ENCODE results near the gene GNG7.
"Not testable (repeated sequence)": the region's sequence is repeated elsewhere in the genome, so short reads cannot be mapped to it uniquely, and the experiment has no call there.

Gene GNG7

DNA sequence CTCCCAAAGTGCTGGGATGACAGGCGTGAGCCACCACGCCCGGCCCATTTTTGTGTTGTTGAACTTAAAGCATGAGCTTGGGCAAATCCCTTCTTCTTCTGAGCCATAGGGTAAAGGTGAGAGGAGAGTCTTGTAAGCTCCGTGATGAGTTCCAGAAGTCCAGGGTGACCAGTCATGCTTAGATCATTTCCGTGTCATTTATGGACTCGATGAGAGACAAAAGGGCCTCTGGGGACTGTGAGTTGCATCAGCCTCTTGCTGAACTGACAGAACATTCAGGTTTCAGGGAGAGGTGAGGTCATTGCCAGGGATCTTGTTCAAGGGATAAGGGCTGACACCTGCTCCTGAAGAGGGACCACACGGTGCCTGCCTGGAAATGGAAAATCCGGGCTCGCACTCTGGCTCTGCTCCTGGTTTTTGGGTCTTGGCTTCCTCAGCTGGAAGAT lies 173.0 kb downstream of the GNG7 start:
- DNase-seq: no peak

DNA sequence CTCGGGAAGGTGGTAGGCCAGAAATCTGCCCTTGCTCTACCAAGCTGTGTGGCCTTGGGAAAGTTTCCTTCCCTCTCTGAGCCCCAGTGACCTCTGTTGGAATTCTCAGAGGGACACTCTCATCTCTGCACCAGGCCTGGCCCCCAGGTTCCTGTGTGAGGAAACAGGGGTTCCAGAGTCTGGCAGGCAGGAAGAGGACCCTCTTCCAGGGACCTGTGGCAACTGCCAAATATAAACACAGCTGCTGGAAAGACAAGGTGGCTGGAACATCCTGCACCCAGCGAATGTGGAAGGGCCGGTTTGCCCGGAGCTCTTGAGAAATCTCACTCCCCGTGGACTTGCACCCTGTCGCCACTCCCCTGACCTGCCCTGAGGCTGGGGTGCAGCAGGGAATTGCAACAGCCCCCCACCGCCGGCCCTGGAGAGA lies 173.8 kb downstream of the GNG7 start:
- no peak for DNase-seq

DNA sequence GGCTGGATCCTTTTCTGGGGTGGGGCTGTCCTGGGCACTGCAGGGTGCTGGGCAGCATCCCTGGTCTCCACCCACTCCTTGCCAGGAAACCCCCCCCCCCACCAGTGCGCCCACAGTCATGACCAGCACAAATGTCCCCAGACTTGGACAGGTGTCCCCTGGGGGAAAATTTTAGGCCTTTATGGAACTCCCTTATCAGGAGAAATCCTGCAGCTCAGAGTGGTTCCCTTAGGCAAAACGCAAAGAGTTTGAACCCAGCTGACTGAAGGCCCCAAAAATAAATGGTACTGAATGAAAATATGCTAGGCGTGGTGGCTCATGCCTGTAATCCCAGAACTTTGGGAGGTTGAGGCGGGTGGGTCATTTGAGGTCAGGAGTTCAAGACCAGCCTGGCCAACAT lies 174.8 kb downstream of the GNG7 start:
- no peak for DNase-seq

DNA sequence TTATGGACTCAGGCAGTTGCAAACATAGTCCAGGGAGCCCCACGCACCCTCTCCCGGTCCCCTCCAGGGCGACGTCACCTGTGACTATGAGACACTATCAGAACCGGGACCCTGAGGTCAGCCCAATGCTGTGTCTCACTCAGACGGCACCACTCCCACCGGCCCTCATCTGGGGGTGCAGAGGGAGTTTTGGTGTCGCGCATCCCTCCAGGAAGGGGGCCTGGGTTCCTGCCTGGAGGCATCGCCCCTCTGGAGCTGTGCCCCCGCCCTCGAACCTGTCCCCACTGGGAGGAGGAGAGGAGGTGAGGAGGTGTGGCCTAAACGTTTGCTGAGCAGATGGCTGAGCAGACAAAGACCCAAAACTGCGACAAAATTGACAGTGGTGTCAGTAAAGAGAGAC lies 175.3 kb downstream of the GNG7 start:
- no peak for DNase-seq

DNA sequence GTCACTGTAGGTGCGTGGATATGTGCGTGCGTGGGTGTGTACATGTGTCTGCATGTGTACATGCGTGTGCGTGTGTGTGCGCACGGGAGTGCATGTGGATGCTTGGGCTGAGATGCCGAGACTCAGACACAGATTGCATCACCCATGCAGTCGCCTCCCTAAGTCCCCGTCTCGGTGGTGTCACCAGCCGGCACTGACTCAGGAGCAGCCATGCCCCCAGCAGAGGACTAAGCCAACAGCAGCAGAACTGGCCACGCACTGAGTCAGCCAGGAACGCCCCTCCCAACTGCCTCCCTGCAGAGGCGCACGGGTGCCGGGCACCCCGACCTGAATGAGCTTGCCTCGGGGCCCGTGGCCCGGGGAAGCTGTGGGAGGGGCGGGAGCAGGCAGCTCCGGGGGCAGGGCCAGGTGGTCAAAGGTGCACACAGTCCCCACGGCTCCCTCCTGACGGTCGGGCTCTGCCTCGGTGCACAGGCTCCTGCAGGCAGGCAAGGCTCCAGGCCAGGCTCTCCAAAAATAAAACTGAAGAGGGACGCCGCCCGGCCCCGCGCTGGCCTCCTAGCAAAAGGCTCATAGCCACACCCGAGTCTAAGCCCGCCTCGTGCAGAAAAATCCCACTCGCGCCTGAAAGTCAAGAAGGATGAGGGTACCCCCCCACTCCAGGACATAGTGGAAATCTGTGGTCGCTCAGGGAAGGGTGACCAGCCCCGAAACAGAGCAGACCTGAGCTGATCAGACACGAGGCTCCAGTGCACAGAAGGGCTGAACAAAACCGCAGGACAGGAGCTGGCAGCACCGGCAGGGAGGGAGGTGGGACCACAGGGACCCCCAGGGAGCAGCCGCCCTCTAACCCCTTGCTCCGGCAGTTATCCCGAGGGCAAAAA lies 177.4 kb downstream of the GNG7 start:
- DNase-seq: no peak

DNA sequence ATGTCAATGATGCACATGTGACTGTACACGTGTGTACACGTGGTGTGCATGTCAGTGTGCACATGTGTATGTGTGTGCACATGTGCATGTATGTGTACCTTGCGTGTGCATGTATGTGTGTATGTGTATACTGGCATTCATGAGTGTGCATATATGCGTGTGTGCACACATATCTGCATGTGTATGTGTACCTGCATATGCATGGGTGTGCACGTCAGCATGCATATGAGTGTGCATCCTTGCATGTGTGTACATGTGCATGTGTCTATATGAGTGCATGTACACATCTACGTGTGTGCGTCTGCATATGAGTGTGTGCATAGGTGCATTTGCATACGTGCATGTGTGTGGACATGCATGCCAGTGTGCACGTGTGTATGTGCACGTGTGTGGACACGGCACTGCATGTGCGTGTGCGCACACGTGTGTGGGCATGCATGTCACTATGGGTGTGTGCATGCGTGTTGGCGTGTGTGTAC lies 178.1 kb downstream of the GNG7 start:
- DNase-seq: no peak

DNA sequence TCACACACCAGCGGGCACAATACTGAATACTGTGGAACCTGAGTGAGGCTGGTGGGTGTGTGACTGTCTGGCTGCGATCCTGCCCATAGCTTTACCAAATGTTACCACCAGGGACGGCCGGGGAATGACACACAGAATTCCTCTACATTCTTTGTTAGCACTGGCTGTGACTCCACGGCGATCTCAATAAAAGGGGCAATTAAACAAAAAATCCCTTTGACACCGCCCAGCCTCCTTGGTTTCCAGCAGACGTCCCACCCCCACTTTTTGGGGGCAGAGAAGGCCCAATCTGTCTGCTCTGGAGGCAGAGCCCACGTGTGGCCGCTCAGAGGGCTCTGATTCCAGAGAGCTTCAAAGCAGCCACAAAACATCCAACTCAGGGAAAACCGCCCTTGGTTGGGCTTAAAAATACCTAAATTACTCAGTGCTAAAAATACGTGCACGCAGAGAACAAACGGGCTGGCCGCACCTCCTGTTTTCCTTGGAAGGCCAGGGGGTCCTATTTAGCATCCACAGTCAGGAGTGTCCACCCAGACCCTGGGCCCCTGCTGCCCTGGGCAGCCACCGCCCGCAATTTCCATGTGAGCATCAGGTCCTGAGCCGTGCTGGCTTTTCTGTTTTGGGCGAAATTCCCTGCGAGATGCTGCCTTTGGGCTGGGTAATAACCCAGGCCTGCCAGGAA lies 178.7 kb downstream of the GNG7 start:
- DNase-seq: no peak

DNA sequence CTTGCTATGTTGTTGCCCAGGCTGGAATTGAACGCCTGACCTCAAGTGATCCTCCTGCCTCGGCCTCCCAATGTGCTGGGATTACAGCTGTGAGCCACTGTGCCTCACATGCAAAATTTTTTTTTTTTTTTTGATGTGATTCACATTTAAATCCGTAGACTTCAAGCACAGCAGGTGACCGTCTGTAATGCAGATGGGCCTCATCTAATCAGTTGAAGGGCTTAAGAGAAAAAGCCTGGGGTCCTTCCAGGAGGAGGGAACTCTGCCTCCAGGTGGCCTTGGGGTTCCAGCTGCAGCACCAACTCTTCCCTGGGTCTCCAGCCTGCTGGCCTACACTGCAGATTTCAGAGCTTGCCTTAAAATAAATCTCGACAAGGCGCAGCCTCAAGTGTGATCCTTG lies 183.0 kb downstream of the GNG7 start:
- DNase-seq: no peak

DNA sequence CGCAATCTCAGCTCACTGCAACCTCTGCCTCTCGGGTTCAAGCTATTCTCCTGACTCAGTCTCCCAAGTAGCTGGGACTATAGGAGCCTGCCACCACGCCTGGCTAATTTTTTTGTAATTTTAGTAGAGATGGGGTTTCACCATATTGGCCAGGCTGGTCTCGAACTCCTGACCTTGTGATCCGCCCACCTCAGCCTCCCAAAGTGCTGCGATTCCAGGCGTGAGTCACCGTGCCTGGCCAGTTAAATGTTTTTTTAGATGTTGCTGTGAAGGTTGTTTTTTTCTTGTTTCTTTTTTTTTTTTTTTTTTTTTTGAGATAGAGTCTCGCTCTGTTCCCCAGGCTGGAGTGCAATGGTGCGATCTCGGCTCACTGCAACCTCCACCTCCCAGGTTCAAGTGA lies 183.6 kb downstream of the GNG7 start:
- not testable (repeated sequence) for DNase-seq

DNA sequence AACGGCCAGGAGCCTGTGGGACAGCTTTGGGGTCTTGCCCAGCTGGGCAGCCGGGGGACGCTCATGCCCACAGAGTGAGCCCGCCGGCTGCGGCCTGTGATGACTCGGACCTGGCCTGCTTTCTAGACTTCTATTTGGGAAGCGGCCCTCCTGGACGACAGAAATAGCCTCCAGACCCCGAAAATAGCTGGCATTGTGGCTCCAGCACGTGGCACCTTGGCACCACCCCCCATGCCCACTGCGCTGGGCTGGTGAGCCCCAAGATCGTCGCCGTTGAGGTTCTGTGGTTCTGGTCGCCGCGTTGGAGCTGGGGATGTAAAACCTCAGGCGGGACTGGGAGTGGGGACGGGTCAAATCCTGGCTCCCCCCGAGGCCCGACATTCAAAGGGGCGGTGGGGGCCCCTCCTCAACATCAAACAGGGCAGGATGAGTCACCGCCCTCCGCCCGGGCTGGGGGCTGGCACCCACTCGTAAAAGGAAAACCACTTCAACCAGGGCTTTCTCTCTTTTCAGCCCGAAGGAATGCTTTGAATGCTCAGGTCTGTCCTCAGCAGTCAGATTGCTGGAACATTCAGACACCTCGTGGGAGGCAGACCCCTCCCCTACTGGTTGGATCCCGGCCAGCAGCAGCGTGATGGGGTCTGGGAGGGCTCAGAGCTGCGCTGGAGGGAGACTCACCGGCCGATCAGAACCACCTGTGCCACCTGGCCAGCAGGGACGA lies 184.5 kb downstream of the GNG7 start:
- no peak for DNase-seq

DNA sequence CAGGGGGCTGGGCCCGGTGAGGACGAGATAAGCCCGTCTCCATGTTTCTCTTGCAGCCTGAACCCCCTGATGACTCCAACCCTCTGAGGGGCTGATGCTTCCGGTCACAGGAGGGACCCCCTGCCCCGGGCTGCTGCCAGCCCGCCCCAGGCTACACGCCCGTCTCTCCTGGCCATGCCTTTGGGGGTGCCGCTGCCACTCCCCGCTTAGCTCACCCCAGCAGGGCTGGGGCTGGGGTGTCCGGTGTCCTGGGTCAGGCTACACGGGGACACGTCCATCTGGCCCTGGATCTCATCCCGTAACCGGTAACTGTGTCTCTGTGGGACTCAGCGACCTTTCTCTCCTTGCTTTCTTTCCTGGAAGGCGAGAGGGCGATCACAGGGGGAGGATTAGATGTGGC lies 185.8 kb downstream of the GNG7 start:
- DNase-seq: no peak

DNA sequence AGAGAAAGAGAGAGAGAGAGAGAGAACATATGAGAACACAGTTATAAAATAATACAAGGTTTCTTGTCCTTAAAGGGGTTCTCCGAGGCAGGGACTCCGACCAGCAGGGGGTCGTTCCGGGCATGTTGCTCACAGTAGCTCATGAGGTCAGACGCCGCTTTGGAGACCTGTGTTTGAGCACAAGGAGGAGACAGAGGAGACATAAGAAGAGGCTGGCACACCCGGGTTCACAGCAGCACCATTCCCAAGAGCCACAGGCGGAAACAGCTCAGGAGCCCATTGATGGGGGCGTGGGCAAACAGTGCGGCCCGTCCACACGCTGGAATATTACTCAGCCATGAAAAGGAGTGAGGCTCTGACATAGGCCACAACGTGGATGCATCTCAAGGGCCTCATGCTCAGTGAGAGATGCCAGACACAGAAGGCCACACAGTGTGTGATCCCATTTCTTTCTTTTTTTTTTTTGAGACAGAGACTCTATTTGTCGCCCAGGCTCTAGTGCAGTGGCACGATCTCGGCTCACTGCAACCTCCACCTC lies 187.4 kb downstream of the GNG7 start:
- no peak for DNase-seq

DNA sequence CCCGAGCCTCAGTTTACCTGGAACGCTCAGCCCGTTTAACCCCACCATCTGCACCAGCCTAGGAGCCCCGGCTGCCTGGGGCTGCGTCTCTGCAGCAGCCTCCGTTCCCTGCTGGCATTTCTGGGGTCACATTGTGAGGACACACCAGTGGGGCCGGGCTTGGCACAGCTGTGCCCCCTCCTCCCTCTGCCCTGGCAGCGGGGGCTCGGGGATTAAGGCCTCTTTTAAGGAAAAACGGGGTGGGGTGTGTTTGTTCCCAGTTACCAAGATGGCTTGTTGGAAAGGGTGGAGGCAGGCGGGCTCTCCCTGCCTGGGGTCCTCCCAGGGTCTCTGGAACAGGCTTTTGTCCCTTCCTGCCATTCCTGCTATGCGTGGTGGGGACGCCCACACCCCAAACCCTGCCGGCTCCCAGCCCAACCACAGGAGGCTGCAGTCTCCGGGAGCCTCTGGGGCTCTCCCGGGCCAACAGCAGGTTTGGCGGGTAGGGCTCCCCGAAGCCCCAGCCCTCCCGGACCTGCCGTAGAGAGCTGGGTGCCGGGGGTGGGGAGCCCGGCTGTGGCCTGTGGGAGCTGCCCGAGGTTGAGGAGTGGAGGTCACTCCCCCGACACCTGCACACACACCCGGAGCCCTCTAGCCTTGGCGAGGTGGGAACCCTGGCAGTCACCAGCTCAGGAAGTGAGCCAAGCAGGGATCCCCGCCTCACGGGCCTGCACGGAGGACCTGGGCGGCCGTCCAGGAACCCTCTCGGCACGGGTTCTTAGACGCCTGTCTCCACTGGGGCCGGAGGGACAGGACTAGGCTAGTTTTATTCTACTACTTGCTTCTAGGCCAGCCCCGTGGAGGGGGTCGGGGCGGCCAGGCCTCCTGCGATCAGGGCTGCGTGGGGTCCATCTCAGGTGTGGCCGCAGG lies 189.7 kb downstream of the GNG7 start:
- no peak for DNase-seq

DNA sequence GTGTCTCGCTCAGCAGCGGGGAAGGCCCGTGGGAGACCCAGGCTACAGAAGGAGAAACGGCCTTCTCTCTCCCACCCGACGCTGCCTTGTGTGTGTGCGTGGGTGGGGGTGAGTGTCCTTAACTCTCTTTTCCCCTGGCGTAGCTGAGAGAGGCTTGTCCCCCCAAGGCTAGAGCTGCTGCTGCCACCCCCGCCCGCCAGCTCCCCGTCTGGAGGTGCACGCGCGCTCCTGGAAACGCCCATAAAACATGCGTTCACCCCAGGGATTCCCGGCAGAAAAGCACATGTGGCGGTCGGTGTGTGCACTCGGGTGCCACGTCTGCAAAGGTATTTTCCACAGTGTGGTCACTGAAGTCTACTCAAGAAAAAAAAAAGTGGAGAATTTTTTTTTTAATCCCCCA lies 190.5 kb downstream of the GNG7 start:
- no peak for DNase-seq

DNA sequence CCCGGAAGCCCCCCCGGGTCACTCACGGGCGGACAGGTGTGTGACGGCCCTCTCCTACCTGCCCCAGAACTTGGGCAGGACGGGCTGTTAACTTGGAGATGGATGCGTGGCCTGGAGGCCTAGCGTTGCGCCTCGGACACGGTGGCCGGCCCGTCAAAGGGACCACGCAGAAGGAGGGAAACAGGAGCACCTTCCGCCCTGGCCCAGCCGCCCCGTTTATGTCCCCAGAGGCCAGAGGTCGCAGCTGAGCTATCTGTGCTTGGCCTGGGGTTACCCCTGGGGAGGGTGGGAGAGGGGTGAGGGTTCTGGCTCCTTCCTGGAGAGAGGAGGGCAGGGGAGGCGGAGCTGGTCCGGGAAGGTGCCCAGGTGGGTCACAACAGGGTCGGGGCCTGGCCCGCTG lies 190.9 kb downstream of the GNG7 start:
- DNase-seq: no peak

DNA sequence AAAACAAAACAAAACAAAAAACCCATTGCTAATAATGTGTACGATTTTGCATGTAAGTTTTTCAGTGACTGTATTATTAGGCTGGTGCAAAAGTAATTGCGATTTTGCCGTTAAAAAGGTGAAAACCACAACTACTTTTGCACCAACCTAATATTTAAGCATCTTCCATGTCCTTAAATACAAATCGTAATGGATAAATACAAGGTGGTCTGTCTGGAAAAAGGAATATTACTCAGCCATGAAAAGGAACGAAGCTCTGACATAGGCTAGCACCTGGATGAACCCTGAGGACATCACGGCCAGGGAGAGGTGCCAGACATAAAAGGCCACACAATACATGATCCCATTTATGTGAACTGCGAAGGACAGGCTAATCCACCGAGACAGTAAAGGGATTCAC lies 193.4 kb downstream of the GNG7 start:
- DNase-seq: no peak

DNA sequence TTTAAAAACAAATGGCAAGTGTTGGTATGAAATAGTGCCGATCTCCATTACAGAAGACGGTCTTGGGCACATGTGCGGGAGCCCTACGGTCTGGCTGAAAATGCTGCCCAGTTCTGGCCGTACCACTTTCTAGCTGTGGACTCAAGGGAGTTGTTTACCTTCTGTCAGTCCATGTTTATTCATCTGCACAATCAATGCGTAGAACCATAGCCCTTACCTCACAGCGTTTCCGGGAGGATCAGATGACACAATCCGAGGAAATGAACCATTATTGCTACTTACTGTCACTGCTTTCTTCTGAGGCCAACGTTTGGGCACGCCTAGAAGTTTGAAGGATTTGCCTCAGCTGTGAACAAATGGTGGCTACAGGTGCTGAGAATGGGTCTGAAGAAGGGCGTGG lies 195.4 kb downstream of the GNG7 start:
- no peak for DNase-seq

DNA sequence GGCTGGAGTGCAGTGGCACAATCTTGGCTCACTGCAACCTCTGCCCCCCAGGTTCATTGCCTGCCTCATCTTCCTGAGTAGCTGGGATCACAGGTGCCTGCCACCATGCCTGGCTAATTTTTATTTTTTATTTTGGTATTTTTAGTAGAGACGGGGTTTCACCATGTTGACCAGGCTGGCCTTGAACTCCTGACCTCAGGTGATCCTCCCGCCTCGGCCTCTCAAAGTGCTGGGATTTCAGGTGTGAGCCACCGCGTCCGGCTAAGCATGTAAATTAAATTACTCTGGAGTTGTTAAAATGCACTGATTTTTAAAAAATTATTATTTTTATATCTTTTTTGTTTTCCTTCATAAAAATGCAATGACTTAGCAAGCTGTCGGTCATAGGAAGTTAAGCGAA lies 195.8 kb downstream of the GNG7 start:
- not testable (repeated sequence) for DNase-seq

DNA sequence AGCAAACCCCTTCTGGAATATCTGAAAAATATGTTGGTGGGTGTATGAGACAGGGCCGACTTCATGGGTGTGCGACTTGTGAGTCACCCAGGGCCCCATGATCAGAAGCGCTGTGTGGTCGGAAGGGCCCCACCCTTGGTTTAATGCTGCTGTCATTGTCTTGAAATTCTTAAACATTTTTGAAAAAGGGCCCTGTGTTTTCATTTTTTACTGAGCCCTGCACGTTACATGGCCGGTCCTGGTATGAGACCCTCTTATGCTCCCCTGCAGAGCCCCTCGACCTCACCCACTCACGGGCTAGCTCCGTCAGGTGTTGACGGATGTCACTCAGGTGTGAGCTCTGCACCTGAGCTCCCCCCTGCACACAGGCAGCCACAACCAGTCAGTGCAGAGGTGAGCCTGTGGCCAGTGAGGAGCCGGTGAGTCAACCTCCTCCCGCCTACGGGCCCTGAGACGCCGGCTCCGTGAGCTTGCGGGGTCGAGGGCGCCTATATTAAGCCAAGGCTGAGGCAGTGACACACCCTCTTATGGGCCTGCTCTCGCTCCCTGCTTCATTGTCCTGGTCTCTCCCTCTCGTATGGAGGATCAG lies 198.9 kb downstream of the GNG7 start:
- DNase-seq: peak; percentile 78

DNA sequence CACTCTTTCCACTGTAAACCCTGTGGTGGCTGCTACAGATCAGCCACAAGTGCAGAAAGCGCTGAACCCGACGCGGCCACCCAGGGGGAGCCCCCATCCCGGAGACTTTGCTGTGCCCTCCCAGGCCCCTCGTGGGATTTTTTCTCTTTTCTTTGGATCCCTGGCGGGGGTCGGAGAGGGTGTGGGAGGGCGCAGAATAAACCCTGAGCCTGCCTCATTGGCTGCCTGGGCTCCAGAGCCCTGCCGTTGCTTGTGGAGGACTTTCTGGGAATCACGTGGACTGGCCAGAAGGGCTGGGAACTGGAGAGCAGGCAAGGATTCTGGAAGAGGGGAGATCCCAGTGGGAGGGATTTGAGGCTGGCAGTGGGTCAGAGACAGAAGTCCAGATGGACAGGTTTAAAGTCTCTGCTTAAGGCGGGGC lies 201.6 kb downstream of the GNG7 start:
- no peak for DNase-seq

DNA sequence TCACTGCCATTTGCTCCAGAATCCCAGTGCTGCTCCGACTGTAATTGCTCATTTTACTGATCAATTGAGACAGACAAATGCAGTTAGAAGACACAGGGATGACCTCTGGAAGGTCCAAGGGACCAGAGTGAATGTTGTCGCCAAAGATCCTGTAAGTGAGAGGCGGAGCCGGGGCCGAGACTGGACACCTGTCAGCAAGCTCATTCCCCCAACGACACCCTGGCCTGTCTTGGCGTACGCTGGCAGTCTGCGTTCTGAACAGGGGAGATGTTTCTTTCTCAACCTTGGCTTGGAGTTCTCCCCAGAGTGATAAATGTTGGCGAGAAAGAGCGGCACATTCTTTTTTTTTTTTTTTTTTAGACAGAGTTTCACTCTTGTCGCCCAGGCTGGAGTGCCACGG lies 202.3 kb downstream of the GNG7 start:
- no peak for DNase-seq

DNA sequence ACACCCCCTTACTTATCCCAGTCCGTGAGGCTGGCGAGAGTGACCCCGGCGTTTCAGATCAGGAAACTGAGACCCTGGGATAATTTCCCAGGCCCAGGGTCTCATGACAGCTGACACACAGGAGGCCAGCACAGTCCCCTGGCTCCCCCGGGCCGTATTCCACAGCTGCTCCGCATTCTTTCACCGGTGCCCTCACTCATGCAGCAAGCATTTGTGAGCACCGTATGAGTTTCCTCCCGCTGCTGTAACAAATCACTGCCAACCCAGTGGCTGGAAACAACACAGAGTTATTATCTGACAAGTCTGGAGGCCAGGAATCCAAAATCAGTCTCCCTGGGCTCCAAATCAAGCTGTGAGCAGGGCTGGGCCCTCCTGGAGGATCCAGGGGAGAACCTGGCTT lies 205.3 kb downstream of the GNG7 start:
- DNase-seq: no peak

All from activated naive CD4-positive, alpha-beta T cell treated with Interleukin-2 at 50 U/mL for 16 hours (primary cell).